Measurements from ENCODE around the gene PROM1.

Gene PROM1

GRCh38 chr4:15976456-15977447 lies 107.1 kb downstream of the PROM1 start:
- DNase-seq = no peak

- DNase-seq = no peak
These were observed 112.6 kb downstream of the PROM1 start for GRCh38 chr4:15971068-15971801.

GRCh38 chr4:15968551-15969300 lies 115.1 kb downstream of the PROM1 start:
- no peak for DNase-seq

GRCh38 chr4:15965325-15965724 lies 118.5 kb downstream of the PROM1 start:
- no peak for DNase-seq

GRCh38 chr4:15964159-15964558 lies 119.7 kb downstream of the PROM1 start:
- no peak for DNase-seq

- DNase-seq = no peak
These were observed 120.2 kb downstream of the PROM1 start for GRCh38 chr4:15963576-15963975.

- peak; percentile 64 for DNase-seq
These were observed 120.8 kb downstream of the PROM1 start, which contains the start of gene FGFBP2 for GRCh38 chr4:15963001-15963451. Gene FGFBP2 (minus strand): TSS chr4:15963175. CDS start chr4:15963129, 46 bp downstream.

- no peak for DNase-seq
These were observed 121.9 kb downstream of the PROM1 start for GRCh38 chr4:15961781-15962510.

- no peak for DNase-seq
These were observed 125.3 kb downstream of the PROM1 start for GRCh38 chr4:15958562-15958961.

GRCh38 chr4:15956179-15956850 lies 127.5 kb downstream of the PROM1 start:
- peak; percentile 76 for DNase-seq

GRCh38 chr4:15955670-15956069 lies 128.2 kb downstream of the PROM1 start:
- DNase-seq = no peak

- DNase-seq = no peak
These were observed 130.2 kb downstream of the PROM1 start for GRCh38 chr4:15953625-15954024.

GRCh38 chr4:15951781-15952180 lies 132.0 kb downstream of the PROM1 start:
- DNase-seq = no peak

GRCh38 chr4:15948826-15949225 lies 135.0 kb downstream of the PROM1 start:
- DNase-seq = no peak

- DNase-seq = no peak
These were observed 136.1 kb downstream of the PROM1 start for GRCh38 chr4:15947684-15948083.

GRCh38 chr4:15945516-15945915 lies 138.3 kb downstream of the PROM1 start:
- DNase-seq = no peak

GRCh38 chr4:15944895-15945294 lies 138.9 kb downstream of the PROM1 start:
- DNase-seq = no peak

GRCh38 chr4:15942283-15942682 lies 141.5 kb downstream of the PROM1 start:
- DNase-seq = no peak

- no peak for DNase-seq
These were observed 145.2 kb downstream of the PROM1 start, which contains the start of gene FGFBP1 for GRCh38 chr4:15938640-15939039. Gene FGFBP1 (minus strand): TSS chr4:15938740. CDS start chr4:15936632, 2,108 bp downstream.

- DNase-seq = no peak
These were observed 145.6 kb downstream of the PROM1 start for GRCh38 chr4:15938182-15938581.

GRCh38 chr4:15936495-15936894 lies 147.3 kb downstream of the PROM1 start:
- DNase-seq = no peak
